ENCODE measurements around the gene PELI2.
A peak's percentile ranks its signal among the peaks of the same experiment; 100 is the strongest.

The PELI2 gene, protein sequence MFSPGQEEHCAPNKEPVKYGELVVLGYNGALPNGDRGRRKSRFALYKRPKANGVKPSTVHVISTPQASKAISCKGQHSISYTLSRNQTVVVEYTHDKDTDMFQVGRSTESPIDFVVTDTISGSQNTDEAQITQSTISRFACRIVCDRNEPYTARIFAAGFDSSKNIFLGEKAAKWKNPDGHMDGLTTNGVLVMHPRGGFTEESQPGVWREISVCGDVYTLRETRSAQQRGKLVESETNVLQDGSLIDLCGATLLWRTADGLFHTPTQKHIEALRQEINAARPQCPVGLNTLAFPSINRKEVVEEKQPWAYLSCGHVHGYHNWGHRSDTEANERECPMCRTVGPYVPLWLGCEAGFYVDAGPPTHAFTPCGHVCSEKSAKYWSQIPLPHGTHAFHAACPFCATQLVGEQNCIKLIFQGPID

DNA sequence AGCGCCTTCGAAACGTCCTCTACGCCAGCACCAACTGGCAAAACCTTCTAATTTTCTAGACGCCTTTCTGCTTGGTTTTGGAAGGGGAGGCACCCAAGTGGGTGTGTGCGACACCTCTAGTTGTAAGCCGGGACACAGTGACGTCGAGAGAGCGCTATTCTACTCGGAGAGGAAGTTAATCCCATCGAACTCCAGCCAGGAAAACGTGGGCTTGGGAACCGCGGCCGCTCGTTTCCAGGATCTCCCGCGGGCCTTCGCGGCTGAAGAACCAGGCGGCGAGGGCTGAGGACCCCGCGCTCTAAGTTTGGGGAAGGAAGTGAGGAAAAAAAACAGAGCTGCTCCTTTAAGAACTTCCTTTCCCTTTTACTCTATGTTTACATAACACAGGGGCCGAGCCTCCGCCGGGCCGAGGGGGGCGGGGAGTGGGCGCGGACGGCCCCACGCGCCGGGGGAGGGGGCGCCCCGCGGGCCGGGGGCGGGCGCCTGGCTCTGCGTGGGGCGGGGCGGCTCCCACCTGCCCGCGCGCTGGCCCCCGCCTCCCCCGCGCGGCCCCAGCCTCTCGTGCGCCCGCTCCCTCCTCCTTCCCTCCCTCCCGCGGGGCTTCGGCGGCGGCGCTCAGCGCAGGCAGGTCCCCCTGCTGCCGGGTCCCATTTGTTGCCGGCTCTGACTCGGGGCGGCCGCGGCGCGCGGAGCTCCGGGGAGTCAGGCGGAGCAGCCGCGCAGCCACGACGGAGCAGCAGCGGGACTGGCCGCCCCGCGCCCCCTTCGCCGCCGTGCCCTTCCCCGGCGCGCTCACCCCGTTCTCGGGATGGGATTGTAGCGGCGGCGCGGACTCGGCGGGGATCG lies at the start of gene PELI2:
TSS of gene PELI2 (plus strand) at position 647 of the 846 bp plus-strand sequence. CDS start 250 bp downstream, outside the sequence.
- peak; percentile 91 for DNase-seq

GRCh38 chr14:56073799-56074198 lies 44.4 kb upstream of the PELI2 start:
- no peak for DNase-seq

GRCh38 chr14:56075301-56075700 lies 42.9 kb upstream of the PELI2 start:
- DNase-seq: no peak

- DNase-seq: no peak
Measured at GRCh38 chr14:56081139-56081538, 37.1 kb upstream of the PELI2 start.

DNA sequence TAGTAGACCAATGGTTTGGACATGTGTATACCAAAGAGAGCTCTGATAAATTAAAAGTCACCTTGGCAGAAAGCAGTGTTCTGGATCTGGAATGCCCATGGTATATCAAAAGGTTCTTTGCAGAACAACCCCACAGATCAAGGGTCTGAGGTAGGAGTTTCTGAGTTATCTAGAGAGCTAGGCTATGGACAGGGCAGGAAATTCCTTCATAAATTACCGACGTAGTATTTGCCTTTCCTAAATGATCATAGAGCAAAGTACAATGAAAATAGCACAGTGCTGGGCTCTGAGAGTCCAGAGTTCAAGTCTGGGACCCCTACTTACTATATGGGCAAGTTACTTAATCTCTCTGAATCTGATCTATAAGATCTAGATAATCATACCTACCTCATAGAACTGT lies 35.3 kb upstream of the PELI2 start:
- no peak for DNase-seq

DNA sequence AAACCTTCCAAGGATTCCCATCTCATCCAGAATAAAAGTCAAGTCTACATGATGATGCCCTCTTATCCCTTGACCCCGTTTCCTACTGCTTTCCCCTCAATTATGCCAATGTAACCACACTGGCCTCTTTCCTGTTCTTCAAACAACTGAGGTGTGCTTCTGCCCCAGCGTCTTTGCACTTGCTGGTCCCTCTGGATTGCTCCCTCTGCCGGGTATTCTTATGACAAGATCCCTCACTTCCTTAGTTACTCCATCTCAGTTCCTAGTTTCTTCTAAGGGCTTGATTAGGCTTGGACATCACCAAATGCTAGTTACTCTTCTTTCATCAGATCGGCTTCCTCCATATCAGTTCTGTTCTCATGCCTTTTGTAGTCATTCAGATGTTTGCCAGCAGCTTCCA lies 32.7 kb upstream of the PELI2 start:
- DNase-seq: no peak

DNA sequence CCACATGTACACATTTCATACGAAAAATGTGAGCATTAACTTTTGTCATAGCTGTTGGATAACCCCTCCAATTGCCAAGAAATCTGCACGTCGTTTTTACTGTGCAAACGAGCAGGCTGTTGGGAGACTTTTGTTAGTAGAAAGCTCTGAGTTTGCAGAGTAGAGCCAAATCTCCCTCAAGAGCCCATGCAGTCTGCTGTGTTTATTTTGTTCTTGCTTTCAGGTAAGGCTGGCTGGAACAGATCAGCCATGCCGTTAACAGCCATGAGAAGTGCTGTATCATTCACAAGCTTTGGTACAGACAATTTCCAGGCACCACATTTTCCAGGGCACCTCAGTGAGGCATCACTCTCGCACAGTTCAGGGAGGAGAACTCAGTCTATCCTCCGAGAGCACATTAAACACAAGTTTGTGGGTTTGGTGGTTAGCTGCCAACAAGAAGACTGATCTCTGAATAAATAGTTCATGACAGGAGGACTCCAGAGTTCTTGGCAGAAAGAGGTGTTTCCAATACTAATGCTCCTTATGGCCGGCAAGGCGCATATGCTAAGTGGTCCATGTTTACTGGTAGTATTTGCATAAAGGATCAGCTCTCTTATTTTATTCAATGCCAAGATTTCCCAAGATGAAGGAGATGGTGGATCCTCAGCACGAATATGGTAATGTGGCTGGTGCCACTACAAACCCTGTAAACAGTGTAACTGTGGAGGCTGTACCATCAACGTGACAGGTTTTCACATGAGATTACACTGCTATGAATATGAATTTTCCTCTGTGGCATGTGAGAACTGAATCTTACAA lies 30.3 kb upstream of the PELI2 start:
- DNase-seq: peak; percentile 35

- DNase-seq: no peak
Measured at GRCh38 chr14:56088941-56089340, 29.3 kb upstream of the PELI2 start.

DNA sequence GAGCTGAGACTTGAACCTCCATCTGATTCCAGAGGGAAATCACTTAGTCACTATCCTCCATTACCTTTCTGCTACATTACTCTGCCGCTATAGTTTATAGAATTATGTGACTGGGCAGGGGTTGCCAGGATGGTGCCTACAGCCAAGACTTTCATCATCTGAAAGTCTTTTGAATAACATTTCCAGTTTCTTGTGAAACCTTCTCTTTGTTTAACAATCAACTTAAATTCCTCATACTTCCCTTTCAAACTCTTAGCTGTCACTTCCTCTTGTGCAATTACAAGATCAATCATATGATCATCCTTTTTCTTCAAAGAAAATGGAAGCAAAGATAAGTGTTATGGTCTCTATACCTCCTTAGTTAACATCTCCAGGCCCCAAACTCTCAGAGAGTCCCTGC lies 25.4 kb upstream of the PELI2 start:
- DNase-seq: no peak

GRCh38 chr14:56094076-56094475 lies 24.1 kb upstream of the PELI2 start:
- no peak for DNase-seq

GRCh38 chr14:56098021-56098420 lies 20.2 kb upstream of the PELI2 start:
- no peak for DNase-seq

DNA sequence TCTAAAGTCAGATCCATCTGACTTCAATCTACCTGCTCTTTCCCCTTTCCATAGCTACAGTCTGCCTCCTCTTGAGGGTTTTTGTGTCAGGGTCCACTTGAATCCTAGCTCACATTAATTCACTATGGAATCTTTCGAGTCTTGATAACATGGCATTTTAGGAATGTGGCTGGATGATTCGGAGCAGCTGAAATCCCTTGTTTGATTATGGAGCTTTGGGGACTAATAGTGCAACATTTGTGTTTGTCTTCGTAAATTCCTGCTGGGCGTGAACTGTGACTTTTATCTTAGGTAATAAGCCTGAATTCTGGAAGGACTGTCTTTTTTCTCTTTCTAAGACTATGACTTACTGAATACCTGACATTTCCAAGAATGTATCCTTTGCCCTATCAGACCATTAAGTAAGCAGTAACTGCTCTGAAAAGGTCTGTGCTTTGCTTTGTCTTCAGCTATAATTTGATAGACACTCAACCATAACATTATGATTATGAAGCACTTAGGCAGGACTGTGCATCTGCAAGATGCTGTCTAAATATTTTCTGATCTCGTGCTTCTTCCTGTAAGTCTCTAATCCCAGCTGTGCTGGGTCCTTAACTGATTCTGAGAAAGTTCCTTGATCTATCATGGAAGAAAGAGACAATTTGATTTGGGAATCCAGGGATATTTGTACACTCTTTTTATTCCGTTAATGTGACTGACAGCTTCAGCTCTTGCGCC lies 19.0 kb upstream of the PELI2 start:
- DNase-seq: no peak

- no peak for DNase-seq
Measured at GRCh38 chr14:56100556-56100955, 17.7 kb upstream of the PELI2 start.

DNA sequence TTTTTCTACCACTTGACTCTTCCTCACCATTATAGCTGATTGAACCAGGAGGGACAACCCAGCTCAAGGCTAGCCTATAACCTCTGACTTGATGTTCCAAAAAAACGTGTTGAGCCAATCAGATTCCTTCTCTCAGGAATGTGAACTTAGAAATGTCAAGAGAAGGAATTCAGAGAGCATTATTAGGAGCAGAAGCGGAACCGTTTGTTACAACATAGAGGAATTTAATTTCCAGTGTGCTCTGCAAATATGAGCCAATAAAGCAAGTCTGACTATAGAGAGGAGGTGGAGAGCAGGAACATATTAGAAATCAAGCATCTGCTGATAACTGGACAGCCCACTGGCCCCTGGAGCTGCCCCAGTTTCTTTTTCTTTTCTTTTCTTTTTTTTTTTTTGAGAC lies 15.3 kb upstream of the PELI2 start:
- no peak for DNase-seq

DNA sequence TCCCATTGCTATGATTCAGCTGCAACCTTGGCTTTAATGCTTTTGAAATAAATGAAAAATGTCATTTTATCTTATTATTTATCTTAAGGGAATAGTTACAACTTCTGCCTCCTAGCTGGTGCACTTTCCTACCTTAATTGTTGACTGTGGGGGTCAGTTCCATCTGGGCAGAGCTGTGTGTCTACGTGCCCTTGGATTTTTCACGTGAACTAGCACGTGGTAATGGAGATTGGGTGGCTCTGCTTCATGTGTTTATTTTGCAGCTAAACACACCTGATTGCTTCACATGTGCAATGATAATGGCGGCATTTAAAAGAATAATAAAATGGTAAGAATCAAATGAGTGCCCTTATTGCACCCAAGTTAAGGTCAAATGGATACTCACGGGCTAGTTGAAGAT lies 10.6 kb upstream of the PELI2 start:
- DNase-seq: no peak

DNA sequence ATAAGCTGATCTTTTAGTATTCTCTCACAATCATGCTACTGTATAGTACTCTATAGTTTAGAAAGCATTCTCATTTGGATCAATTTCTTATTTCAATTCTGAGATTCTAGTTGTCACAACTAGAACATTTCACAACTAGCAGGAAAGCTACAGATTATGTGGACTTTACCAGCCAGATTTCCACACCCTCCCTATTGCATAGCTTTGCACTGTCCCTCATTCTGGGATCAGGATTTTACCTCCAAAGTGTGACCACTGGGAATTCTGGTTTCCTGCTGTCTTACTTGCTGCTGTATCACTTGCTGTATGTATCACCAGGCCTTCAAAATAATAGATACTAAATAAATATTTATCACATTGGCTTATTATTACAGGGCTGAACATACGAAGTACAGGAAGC lies 10.2 kb upstream of the PELI2 start:
- no peak for DNase-seq

DNA sequence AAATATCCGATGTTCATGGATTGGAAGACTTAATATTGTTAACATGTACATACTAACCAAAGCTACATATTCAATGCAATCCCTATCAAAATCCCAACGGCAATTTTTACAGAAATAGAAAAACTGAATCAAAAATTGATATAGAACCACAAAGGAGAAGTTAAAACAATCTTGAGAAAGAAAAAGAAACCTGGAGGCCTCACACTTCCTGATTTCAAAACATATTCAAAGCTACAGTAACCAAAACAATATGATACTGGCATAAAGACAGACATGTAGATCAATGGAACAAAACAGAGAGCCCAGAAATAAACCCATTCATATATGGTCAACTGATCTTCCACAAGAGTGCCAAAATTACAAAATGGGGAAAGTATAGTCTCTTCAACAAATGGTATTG lies 5.4 kb upstream of the PELI2 start:
- DNase-seq: no peak

GRCh38 chr14:56115334-56115870 lies 2.8 kb upstream of the PELI2 start:
- DNase-seq: no peak

DNA sequence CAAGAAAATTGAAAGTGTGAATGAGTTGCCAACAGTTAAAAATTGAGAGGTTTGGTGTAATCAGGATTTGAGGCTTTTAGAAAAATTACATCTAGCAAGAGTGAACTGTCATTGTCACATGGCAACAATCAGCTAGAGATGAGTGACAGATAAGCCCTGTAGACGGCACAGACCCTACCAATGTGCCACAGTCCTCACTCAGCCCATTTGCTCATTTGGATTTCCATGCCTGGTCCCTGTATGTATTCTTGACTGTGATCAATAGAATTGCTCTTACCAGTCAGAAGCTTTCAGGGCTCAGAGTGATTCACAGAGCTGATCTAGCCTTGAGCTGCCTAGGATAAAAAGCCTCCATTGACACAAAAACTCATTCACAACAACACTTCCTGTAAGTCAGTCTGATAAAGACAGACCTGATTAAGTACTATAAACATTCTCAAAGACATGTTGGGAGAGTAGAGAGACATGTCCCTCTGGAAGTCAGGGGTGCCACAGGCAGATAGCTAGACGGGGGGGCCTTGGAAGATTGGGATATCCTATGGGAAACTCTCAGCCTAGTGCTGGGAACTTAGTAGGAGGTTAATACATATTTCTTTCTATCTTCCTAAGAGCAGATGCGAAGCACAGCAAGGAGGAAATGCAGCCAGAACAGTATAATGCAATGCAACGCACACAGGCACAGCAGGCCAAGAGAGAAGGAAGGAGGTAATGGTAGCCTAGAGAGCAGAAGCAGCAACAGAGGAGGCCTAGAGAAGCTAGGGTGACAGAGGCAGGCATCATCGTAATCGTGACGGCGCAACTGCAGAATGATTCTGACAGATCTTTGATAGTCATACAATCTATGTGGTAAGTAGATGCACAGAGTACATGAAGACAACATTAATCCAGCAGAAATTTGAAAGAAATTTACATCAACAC lies 2.0 kb upstream of the PELI2 start:
- peak; percentile 13 for DNase-seq

DNA sequence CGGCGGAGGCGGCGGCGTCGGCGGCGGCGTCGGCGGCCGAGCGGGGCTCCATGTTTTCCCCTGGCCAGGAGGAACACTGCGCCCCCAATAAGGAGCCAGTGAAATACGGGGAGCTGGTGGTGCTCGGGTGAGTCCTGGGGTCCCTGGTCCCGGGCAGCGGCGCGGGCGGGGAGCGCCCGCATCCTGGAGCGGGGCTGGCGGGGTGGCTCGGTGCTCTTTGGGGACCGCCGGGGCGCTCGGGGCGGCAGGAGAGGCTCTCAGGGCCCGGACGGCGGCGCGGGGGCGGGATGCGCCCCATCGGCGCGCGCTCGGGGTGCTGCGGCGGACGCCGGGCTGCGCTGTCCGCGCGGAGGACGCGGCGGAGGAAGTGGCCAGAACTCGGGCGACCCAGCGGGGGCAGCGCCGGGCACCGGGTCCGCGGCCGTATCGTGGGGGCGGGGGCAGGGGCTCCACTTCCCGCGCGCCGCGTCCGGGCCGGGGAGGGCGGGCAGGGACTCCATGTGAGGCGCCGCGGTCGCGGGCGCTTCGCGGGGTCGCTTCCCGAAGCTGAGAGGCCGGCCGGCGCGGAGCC lies 485 bp downstream of the PELI2 start:
- DNase-seq: peak; percentile 69

All from DMS53 (cell line).